Epithelial cell of esophagus (primary cell): ENCODE data around the gene DISC1.
A peak's percentile ranks its signal among the peaks of the same experiment; 100 is the strongest.

Experiments used
- DNase-seq: peaks from one replicate; pipeline ENCODE4 v3.0.0; 2010; ENCODE audit warnings: low read depth
- H3K4me3 ChIP-seq: 2 replicates; pipeline ENCODE4 v1.5.1; 2011; ENCODE audit warnings: mild to moderate bottlenecking, low read length, control low read depth
- TF ChIP-seq, protein P1 (sequence below): IDR thresholded peaks from 2 replicates; pipeline ENCODE4 v1.5.1; 2011; ENCODE audit warnings: low read depth, mild to moderate bottlenecking, low read length, control low read depth, inconsistent platforms; ENCODE audit not compliant: insufficient read depth; ENCODE audit errors: missing control alignments

DISC1 gene

DNA sequence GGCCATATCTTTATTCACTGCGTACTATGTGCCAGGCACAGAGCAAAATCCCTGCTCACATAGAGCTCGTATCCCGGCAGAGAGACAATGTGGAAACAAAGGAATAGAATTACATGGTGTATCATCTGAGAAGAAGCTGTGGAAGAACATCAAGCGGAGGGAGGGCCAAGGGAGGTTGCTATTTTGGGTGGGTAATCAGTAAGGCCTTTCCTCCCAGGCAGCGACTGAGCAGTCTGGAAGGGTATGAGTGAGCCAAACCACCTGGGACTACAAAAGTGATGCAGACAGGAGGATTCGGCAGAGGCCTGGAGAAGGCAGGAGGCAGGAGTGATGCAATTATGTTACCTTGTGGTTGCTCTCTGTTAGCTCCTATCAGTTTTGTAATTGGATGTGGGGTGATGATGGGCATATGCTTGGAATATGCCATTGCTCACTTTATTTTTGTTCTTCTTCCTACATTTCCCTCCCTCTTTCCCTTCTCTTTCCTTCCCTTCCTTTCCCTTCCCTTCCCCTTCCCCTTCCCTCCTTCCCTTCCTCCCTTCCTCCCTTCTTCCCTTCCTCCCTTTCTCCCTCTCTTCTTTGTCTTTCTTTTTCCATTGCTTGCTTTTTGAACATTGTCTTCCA, 172.9 kb downstream of the DISC1 start:
- H3K4me3 ChIP-seq, result no peak overlapping the region
- DNase-seq, result no peak
- TF ChIP-seq, protein P1, sequence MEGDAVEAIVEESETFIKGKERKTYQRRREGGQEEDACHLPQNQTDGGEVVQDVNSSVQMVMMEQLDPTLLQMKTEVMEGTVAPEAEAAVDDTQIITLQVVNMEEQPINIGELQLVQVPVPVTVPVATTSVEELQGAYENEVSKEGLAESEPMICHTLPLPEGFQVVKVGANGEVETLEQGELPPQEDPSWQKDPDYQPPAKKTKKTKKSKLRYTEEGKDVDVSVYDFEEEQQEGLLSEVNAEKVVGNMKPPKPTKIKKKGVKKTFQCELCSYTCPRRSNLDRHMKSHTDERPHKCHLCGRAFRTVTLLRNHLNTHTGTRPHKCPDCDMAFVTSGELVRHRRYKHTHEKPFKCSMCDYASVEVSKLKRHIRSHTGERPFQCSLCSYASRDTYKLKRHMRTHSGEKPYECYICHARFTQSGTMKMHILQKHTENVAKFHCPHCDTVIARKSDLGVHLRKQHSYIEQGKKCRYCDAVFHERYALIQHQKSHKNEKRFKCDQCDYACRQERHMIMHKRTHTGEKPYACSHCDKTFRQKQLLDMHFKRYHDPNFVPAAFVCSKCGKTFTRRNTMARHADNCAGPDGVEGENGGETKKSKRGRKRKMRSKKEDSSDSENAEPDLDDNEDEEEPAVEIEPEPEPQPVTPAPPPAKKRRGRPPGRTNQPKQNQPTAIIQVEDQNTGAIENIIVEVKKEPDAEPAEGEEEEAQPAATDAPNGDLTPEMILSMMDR, result no peak

DNA sequence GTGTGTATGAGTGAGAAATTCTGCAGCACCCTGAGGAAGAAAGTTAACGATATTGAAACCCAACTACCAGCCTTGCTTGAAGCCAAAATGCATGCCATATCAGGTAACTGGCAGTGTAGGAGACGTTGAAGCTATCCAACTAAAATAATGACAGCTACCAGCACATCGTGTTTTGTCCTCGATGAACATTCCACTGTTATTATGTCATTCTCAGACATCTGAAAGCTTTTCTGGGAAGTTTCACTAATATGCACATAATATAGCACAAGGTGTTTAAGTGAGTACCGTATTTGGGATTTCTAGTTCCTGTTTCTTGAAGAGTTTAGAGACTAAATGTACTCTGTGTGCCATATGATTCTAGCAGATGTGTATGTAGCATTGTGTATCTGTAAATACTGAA, 173.5 kb downstream of the DISC1 start:
- no peak overlapping the region for H3K4me3 ChIP-seq
- peak; percentile 47 for DNase-seq
- TF ChIP-seq, protein P1, result no peak

DNA sequence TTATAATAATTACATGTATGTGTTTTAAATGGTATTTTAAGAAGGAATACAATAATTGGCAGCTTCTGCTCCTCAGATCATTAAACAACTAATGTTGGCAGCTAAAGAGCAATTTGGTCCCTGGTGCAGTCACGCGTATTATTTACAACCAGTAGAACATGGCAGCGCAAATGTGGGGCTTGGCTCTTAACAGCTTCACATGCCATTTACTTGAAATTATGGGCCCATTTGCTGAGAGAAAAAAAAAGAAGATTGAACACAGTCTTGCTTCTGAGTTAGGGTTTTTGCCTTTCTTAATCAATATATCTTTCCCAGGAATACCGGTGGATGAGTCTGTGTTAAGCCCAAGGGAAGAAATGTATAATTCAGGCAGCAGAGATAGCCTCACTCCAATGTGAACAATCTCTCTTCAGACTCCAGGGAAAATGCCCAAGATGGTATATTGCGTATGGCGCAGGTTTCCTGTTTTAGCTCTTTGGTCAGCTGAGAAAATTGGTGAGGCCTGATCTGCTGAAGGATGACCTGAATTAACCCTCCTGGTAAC, 174.5 kb downstream of the DISC1 start:
- DNase-seq, result no peak
- no peak overlapping the region for H3K4me3 ChIP-seq
- TF ChIP-seq, protein P1, result no peak

DNA sequence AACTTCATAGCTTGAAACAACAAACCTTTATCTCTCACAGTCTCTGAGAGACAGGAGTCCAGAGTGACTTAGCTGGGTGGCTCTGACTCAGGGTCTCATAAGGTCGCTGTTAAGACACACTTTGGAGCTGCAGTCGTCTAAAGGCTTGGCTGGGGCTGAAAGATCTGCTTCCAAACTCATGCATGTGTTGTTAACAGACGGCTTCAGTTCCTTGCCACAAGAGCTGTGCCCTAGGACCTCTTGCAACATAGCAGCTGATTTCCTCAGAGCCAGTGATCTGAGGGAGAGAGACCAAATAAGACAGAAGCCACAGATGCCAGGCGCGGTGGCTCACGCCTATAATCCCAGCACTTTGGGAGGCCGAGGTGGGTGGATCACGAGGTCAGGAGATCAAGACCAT, 176.8 kb downstream of the DISC1 start:
- no peak for DNase-seq
- TF ChIP-seq, protein P1, result no peak
- H3K4me3 ChIP-seq, result no peak overlapping the region

DNA sequence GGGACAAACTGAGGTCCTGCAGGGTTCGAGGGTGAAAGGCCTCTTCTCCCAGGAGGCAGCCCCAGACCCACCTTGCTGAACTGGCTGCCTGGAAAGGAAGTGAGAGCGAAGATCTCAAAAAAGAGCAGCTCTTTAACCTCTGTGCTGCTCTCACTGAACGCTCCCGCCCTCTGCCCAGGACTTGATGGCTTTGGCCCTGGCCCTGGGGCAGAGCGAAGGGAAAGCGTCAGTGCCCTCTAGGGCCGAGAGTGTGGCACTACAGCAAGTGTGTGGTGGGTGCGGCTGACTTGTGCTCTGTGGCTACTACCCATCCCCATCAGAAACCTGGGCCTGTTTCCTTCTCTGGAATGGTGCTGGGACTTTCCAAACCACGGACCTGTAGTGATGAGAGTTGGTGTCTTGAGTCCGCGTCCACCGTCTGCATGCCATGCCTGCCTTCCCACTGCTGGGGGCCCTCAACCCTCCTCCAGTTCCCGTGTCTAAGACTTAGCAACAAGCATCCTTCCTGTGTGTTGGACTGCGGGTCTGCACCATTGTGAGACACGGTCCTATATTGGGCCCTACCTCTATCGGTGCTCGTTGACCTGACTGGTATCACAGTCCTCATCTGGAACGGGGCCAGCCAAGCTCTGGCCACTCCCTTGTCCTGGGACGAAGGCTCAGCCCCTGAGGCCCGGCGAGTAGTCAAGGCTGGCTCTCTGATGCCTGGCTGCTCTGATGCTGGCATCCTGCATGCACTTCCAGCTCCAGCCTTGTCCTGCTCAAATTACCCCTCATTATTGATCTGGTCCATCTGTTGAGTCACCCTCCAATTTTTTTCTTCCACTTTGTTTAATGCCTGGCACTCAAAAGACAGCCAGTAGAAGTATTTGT, 180.3 kb downstream of the DISC1 start:
- DNase-seq, result peak; percentile 51
- no peak overlapping the region for H3K4me3 ChIP-seq
- TF ChIP-seq, protein P1, result peak; percentile 61

DNA sequence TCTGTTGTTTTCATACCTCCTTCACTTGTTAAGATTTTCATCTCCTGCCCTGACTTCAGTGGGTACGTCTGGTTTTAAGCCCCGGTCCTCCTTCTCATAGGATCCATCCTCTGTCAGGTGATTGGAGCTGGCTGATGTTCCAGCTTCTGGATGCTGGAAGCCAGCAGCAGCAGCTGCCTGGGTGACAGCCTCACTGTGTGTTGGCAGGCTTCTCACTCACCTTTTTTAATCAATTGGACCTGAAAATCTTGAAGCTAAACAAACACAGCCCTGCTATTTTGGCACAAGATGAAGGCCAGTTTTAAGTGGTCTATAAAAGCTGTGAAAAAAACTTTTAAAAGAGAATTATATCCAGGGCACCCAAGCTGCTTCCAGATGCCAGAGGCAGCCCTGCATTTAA, 181.0 kb downstream of the DISC1 start:
- DNase-seq, result no peak
- TF ChIP-seq, protein P1, result no peak
- no peak overlapping the region for H3K4me3 ChIP-seq
